AG04450 (cell line): ENCODE measurements around the gene RXRB. TPM values are rescaled to one million over a fixed set of nuclear protein-coding genes. Genes with fewer than 3 reads are reported as not detected.

Experiments used
- CTCF ChIA-PET: fragments of 300-600, 350-600 bp; formaldehyde crosslinking; extraction: SDS; loops from one replicate; lab custom pipeline; 2022; ENCODE audit warnings: antibody characterized with exemption, inconsistent platforms; lab: Charles Lee
- POLR2A ChIA-PET: fragments of 350-600 bp; formaldehyde crosslinking; extraction: SDS; loops from one replicate; lab custom pipeline; 2021; ENCODE audit warnings: antibody characterized with exemption, inconsistent platforms; lab: Yijun Ruan, JAX
- DNase-seq: peaks from one replicate; pipeline ENCODE4 v3.0.0-alpha.2; 2011; ENCODE audit warnings: low read depth, low spot score
- H3K27ac ChIP-seq: one replicate; pipeline ENCODE4 v1.5.1; 2012; ENCODE audit warnings: low read depth, low read length, control low read depth
- H3K27me3 ChIP-seq: one replicate; pipeline ENCODE4 v1.6.0; 2012; ENCODE audit warnings: low read length; ENCODE audit not compliant: control insufficient read depth, insufficient read depth
- H3K4me3 ChIP-seq: 2 replicates; pipeline ENCODE4 v1.5.1; 2011; ENCODE audit warnings: mild to moderate bottlenecking, low read depth, low read length, control low read depth
- H3K9me3 ChIP-seq: 2 replicates; pipeline ENCODE4 v1.5.1; 2012; ENCODE audit warnings: low read length; ENCODE audit not compliant: control insufficient read depth, insufficient read depth
- polyA plus RNA-seq: library from polyadenylated mRNA; depleted of rRNA; stranded (reverse); fragments of >200 nt; gene quantifications from 2 replicates; pipeline ENCODE4 v1.2.3, GENCODE V29; 2011
- TF ChIP-seq, protein P1 (sequence below): IDR thresholded peaks from 2 replicates; pipeline ENCODE4 v1.5.1; 2011; ENCODE audit warnings: low read depth, low read length, control low read depth, inconsistent platforms

RXRB gene
- polyA plus RNA-seq, 1 experiment, result 38.5 TPM

- Histone ChIP-seq H3K27ac (no peak overlapping the region), H3K9me3 (no peaks in the 10 kb centered on the region; the same call in 1 of the 2 replicates), H3K27me3 (peaks cover 19% of the 10 kb centered on the region), H3K4me3 (no peak overlapping the region)
- TF ChIP-seq, protein P1, sequence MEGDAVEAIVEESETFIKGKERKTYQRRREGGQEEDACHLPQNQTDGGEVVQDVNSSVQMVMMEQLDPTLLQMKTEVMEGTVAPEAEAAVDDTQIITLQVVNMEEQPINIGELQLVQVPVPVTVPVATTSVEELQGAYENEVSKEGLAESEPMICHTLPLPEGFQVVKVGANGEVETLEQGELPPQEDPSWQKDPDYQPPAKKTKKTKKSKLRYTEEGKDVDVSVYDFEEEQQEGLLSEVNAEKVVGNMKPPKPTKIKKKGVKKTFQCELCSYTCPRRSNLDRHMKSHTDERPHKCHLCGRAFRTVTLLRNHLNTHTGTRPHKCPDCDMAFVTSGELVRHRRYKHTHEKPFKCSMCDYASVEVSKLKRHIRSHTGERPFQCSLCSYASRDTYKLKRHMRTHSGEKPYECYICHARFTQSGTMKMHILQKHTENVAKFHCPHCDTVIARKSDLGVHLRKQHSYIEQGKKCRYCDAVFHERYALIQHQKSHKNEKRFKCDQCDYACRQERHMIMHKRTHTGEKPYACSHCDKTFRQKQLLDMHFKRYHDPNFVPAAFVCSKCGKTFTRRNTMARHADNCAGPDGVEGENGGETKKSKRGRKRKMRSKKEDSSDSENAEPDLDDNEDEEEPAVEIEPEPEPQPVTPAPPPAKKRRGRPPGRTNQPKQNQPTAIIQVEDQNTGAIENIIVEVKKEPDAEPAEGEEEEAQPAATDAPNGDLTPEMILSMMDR, result no peak
- POLR2A ChIA-PET, result no interaction called here
- CTCF ChIA-PET, result no interaction called here
- no peak for DNase-seq
Observed at GRCh38 chr6:33177552-33178446, 22.7 kb downstream of the RXRB start.

DNA sequence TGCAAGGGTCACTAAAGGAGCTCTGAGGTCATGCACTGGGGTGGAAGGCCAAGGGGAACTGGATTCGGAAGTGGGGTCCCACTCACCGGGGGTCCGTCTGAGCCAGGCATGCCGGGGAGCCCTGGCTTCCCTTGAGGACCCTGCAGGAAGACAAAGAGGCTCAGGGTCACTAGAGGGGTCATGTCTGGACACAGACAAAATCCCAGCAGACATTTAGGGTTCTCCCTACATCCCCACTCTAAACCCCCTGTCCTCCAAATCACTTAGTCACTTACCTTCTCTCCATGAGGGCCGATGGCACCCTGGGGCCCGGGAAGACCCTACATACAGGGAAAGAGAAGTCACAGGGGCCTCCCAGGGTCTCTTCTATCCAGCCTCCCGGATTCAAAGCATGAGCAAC lies 23.6 kb downstream of the RXRB start:
- TF ChIP-seq, protein P1, result no peak
- Histone ChIP-seq H3K9me3 (no peaks in the 10 kb centered on the region; the same call in 1 of the 2 replicates), H3K27me3 (peaks cover 24% of the 10 kb centered on the region), H3K4me3 (no peak overlapping the region), H3K27ac (no peak overlapping the region)
- ChIA-PET CTCF (no interaction called here), POLR2A (no interaction called here)
- DNase-seq, result no peak

DNA sequence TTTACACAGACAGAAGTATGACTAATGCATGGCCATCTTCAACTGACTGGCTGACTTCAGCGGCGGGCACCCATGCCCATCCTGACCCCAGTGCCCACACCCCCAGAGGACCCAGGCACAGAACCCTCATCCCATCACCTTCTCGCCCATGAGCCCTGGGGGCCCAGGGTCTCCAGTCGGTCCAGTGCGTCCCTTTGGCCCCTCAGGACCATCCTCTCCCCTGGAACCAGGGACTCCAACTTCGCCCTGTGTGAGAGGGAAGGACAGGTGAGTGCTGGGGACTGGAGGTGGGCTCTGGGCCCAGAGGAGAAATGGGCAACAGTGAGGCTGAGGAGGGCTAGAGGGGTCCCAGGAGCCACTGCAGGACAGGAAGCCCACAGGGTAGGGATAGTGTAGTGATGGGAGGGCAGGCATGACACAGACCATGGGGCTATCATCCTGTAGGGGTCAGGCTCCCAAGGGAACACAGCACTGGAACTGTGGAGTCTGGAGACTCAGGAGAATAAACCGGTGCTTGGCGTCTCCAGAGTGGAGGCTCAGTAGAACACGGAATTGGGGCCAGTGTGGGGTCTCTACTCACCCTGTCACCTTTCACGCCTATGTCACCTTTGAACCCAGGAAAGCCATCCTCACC lies 24.9 kb downstream of the RXRB start:
- ChIA-PET POLR2A (no interaction called here), CTCF (interaction anchor here (0.6 kb wide), 1 partner anchor 232 kb away, joined by 6 read pairs; no protein-coding TSS in a partner anchor)
- H3K27me3 ChIP-seq, result peaks cover 24% of the 10 kb centered on the region
- no peak overlapping the region for H3K4me3 ChIP-seq
- TF ChIP-seq, protein P1, result peak; percentile 17; the same call in 1 of the 2 replicates
- no peaks in the 10 kb centered on the region; the same call in 1 of the 2 replicates for H3K9me3 ChIP-seq
- no peak for DNase-seq
- no peak overlapping the region for H3K27ac ChIP-seq

- Histone ChIP-seq H3K9me3 (no peaks in the 10 kb centered on the region; the same call in 1 of the 2 replicates), H3K27ac (no peak overlapping the region)
- POLR2A ChIA-PET, result no interaction called here
Observed at GRCh38 chr6:33174784-33175183, 25.7 kb downstream of the RXRB start.

More at GRCh38 chr6:33174784-33175183, 25.7 kb downstream of the RXRB start:
- CTCF ChIA-PET, result no interaction called here
- Histone ChIP-seq H3K4me3 (no peak overlapping the region), H3K27me3 (peaks cover 21% of the 10 kb centered on the region)
- TF ChIP-seq, protein P1, result no peak
- DNase-seq, result no peak
